ENCODE data around the gene EMILIN1. TPM values are rescaled to one million over a fixed set of nuclear protein-coding genes. Genes with fewer than 3 reads are reported as not detected.

Gene EMILIN1
- total RNA-seq, 4 donors from 2014 or later = 6.8 to 18.2 (median 11.3) TPM

- Histone ChIP-seq H3K4me1 (peaks cover 12 to 21% of the 10 kb centered on the region in 2 donors), H3K27ac (peak overlapping the region in 1 of 4 donors; percentile 15), H3K4me3 (no peak overlapping the region), H3K27me3 (no peaks in the 10 kb centered on the region), H3K9me3 (no peaks in the 10 kb centered on the region), H3K36me3 (peaks cover 0 to 28% of the 10 kb centered on the region in 2 donors)
- intact Hi-C loops (cut with DNase I; ENCODE audit: low total_unique reads) = no loop called here
- TF ChIP-seq POLR2A (IDR thresholded peaks at IDR 0.05) = no peak
- TF ChIP-seq, protein P1, sequence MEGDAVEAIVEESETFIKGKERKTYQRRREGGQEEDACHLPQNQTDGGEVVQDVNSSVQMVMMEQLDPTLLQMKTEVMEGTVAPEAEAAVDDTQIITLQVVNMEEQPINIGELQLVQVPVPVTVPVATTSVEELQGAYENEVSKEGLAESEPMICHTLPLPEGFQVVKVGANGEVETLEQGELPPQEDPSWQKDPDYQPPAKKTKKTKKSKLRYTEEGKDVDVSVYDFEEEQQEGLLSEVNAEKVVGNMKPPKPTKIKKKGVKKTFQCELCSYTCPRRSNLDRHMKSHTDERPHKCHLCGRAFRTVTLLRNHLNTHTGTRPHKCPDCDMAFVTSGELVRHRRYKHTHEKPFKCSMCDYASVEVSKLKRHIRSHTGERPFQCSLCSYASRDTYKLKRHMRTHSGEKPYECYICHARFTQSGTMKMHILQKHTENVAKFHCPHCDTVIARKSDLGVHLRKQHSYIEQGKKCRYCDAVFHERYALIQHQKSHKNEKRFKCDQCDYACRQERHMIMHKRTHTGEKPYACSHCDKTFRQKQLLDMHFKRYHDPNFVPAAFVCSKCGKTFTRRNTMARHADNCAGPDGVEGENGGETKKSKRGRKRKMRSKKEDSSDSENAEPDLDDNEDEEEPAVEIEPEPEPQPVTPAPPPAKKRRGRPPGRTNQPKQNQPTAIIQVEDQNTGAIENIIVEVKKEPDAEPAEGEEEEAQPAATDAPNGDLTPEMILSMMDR (IDR thresholded peaks at IDR 0.05 in 4 of 5, conservative IDR thresholded peaks at IDR 0.05 in 1 of 5) = no peak
- in situ Hi-C loops (cut with MboI; ENCODE audit: low sequenced_read_pairs in 4 of 4) = no loop called here
- DNase-seq = no peak
- no peak for ATAC-seq
These were observed 13.3 kb upstream of the EMILIN1 start for GRCh38 chr2:27065128-27065527.

GRCh38 chr2:27067385-27067784 is 11.0 kb upstream of the EMILIN1 start:
- in situ Hi-C loops (cut with MboI; ENCODE audit: low sequenced_read_pairs in 4 of 4) = no loop called here
- intact Hi-C loops (cut with DNase I; ENCODE audit: low total_unique reads) = no loop called here
- Histone ChIP-seq H3K4me1 (peaks cover 27 to 33% of the 10 kb centered on the region in 2 donors), H3K36me3 (peaks cover 0 to 28% of the 10 kb centered on the region in 2 donors), H3K27me3 (no peaks in the 10 kb centered on the region), H3K9me3 (no peaks in the 10 kb centered on the region), H3K27ac (no peak overlapping the region), H3K4me3 (no peak overlapping the region)
- TF ChIP-seq POLR2A (IDR thresholded peaks at IDR 0.05) = no peak
- TF ChIP-seq, protein P1 (IDR thresholded peaks at IDR 0.05 in 4 of 5, conservative IDR thresholded peaks at IDR 0.05 in 1 of 5) = no peak
- DNase-seq (no peak), ATAC-seq (no peak)

DNA sequence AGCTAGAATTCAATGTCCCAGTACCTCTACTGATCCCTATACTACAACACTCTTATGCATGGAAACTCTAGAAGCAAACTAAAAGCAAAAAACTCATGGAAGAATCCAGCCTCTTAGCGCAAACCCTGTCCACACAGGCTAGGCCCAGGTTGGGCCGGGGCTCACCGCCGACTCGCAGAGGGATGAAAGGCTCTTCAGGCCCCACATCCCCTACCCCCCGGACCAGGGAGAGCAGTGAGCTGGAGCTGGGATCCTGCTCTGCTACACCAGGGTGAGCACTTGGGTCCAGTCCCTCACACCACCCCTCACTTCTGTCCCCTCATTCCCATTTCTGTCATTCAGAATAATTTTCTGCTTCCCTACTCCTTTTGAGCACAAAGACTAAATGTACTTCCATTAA is 9.0 kb upstream of the EMILIN1 start:
- in situ Hi-C loops (cut with MboI; ENCODE audit: low sequenced_read_pairs in 4 of 4) = no loop called here
- H3K4me1 ChIP-seq = peaks cover 28% of the 10 kb centered on the region in 2 donors
- ATAC-seq (no peak), DNase-seq (no peak)
- H3K27me3 ChIP-seq = no peaks in the 10 kb centered on the region
- H3K9me3 ChIP-seq = no peaks in the 10 kb centered on the region
- no peak overlapping the region for H3K4me3 ChIP-seq
- peaks cover 0 to 28% of the 10 kb centered on the region in 2 donors for H3K36me3 ChIP-seq
- TF ChIP-seq, protein P1 (IDR thresholded peaks at IDR 0.05 in 4 of 5, conservative IDR thresholded peaks at IDR 0.05 in 1 of 5) = no peak
- no peak for TF ChIP-seq POLR2A (IDR thresholded peaks at IDR 0.05)
- intact Hi-C loops (cut with DNase I; ENCODE audit: low total_unique reads) = no loop called here
- no peak overlapping the region for H3K27ac ChIP-seq

- Histone ChIP-seq H3K27me3 (no peaks in the 10 kb centered on the region), H3K4me1 (peaks cover 29 to 31% of the 10 kb centered on the region in 2 donors), H3K4me3 (peak overlapping the region; percentile 83 to 98 (median 89)), H3K36me3 (peaks cover 0 to 28% of the 10 kb centered on the region in 2 donors), H3K27ac (peak overlapping the region; percentile 91 to 97 (median 92)), H3K9me3 (no peaks in the 10 kb centered on the region)
- in situ Hi-C loops (cut with MboI; ENCODE audit: low sequenced_read_pairs in 4 of 4) = no loop called here
- TF ChIP-seq, protein P1 (IDR thresholded peaks at IDR 0.05 in 4 of 5, conservative IDR thresholded peaks at IDR 0.05 in 1 of 5) = no peak
- TF ChIP-seq POLR2A (IDR thresholded peaks at IDR 0.05) = no peak
- ATAC-seq (no peak), DNase-seq (no peak)
- intact Hi-C loops (cut with DNase I; ENCODE audit: low total_unique reads) = loop anchor here (2.0 to 5.0 kb wide), 2 partner anchors 17 to 283 kb away; partner anchors contain the start of gene CENPA
These were observed 8.3 kb upstream of the EMILIN1 start for GRCh38 chr2:27069961-27070618.

Measured in gastrocnemius medialis (tissue), 4 donors.